A549 (cell line): ENCODE measurements around the gene COIL. TPM values are rescaled to one million over a fixed set of nuclear protein-coding genes. Genes with fewer than 3 reads are reported as not detected.

ENCODE experiments used
- ATAC-seq, 2 experiments: fragments of 200-7000 bp in 1 of 2; fragments of >200 bp in 1 of 2; cut with Nextera tagmentation in 1 of 2; cut with Tn5 transposase in 1 of 2; 3 replicates each; pipeline versions ENCODE4 v1.8.0 to v1.9.1; 2018 to 2020; ENCODE audit warnings: mild to moderate bottlenecking in 1 of 2, moderate library complexity in 1 of 2
- CTCF ChIA-PET: fragments of 300-600 bp; sonication (Branson Sonifier 250); formaldehyde crosslinking; extraction: SDS; loops from one replicate; lab custom pipeline; 2021; ENCODE audit warnings: antibody characterized with exemption, inconsistent platforms; lab: Yijun Ruan, JAX
- POLR2A ChIA-PET: fragments of 350-600 bp; formaldehyde crosslinking; extraction: SDS; loops from one replicate; lab custom pipeline; 2021; ENCODE audit warnings: antibody characterized with exemption, inconsistent platforms; lab: Yijun Ruan, JAX
- DNase-seq, 2 experiments: peaks; one replicate each; pipeline versions ENCODE4 v3.0.0 to v3.0.0-alpha.2; 2011 to 2016; ENCODE audit warnings: low read depth in 1 of 2, low spot score in 1 of 2
- FAIRE-seq: peaks from 2 replicates; lab custom pipeline; 2011; peaks lifted over from hg19 to GRCh38; lab: Jason Lieb, UNC
- H3K27ac ChIP-seq, 2 experiments: fragments of >200 bp; sonication (Bioruptor Twin); formaldehyde crosslinking; 3 replicates each; pipeline ENCODE4 v1.5.1; 2016 to 2017
- H3K4me1 ChIP-seq: fragments of >200 bp; sonication (Bioruptor Twin); formaldehyde crosslinking; 3 replicates; pipeline ENCODE4 v1.6.1; 2016
- H3K4me2 ChIP-seq: fragments of >200 bp; sonication (Bioruptor Twin); formaldehyde crosslinking; 3 replicates; pipeline ENCODE4 v1.6.1; 2016
- H3K4me3 ChIP-seq: fragments of >200 bp; sonication (Bioruptor Twin); formaldehyde crosslinking; 3 replicates; pipeline ENCODE4 v1.5.1; 2016
- H3K9me3 ChIP-seq: fragments of >200 bp; sonication (Bioruptor Twin); formaldehyde crosslinking; 3 replicates; pipeline ENCODE4 v1.6.1; 2016
- BHLHE40 ChIP-seq: IDR thresholded peaks from 2 replicates; pipeline ENCODE4 v1.6.1; 2012; ENCODE audit warnings: low read depth, low read length, inconsistent platforms
- CBX2 ChIP-seq: fragments of 200-600 bp; sonication (generic); IDR thresholded peaks from 2 replicates; pipeline ENCODE4 v1.6.1; 2016; ENCODE audit warnings: low read depth, mild to moderate bottlenecking, borderline replicate concordance
- CBX8 ChIP-seq: fragments of 200-600 bp; sonication (generic); IDR thresholded peaks from 2 replicates; pipeline ENCODE4 v1.6.1; 2016
- CHD2 ChIP-seq: fragments of 150-350 bp; IDR thresholded peaks from 2 replicates; pipeline ENCODE4 v1.6.1; 2014; ENCODE audit warnings: low read length; ENCODE audit not compliant: partially characterized antibody
- CHD4 ChIP-seq: fragments of 200-600 bp; sonication (generic); IDR thresholded peaks from 2 replicates; pipeline ENCODE4 v1.6.1; 2016; ENCODE audit warnings: antibody characterized with exemption, mild to moderate bottlenecking, borderline replicate concordance
- EHF ChIP-seq: fragments of 250-450 bp; sonication (Bioruptor Pico); IDR thresholded peaks from 2 replicates; pipeline ENCODE4 v1.5.0; 2020; ENCODE audit warnings: mild to moderate bottlenecking
- FOSB ChIP-seq: fragments of 250-450 bp; sonication (Bioruptor Pico); IDR thresholded peaks from 2 replicates; pipeline ENCODE4 v1.5.0; 2020; ENCODE audit warnings: mild to moderate bottlenecking, moderate library complexity
- FOXS1 ChIP-seq: fragments of 250-450 bp; sonication (Bioruptor Pico); IDR thresholded peaks from 2 replicates; pipeline ENCODE4 v1.5.0; 2020; ENCODE audit warnings: mild to moderate bottlenecking, moderate library complexity
- GATA3 ChIP-seq: IDR thresholded peaks from 2 replicates; pipeline ENCODE4 v1.6.1; 2012; ENCODE audit warnings: borderline replicate concordance
- HEYL ChIP-seq: fragments of 250-450 bp; sonication (Bioruptor Pico); IDR thresholded peaks from 2 replicates; pipeline ENCODE4 v1.8.0; 2021; ENCODE audit warnings: mild to moderate bottlenecking, moderate library complexity
- HMGXB4 ChIP-seq: fragments of 250-450 bp; sonication (Bioruptor Pico); IDR thresholded peaks from 2 replicates; pipeline ENCODE4 v1.5.0; 2021; ENCODE audit warnings: mild to moderate bottlenecking, moderate library complexity, borderline replicate concordance
- HOXB13 ChIP-seq: fragments of 250-450 bp; sonication (Bioruptor Pico); IDR thresholded peaks from 2 replicates; pipeline ENCODE4 v1.5.0; 2020; ENCODE audit warnings: low read depth, mild to moderate bottlenecking, moderate library complexity
- HOXB5 ChIP-seq: fragments of 250-450 bp; sonication (Bioruptor Pico); IDR thresholded peaks from 2 replicates; pipeline ENCODE4 v1.5.0; 2020; ENCODE audit warnings: mild to moderate bottlenecking, moderate library complexity
- JUNB ChIP-seq: fragments of >200 bp; sonication (Bioruptor Twin); formaldehyde crosslinking; IDR thresholded peaks from 2 replicates; pipeline ENCODE4 v1.6.1; 2016
- KDM5A ChIP-seq: fragments of 200-600 bp; sonication (generic); IDR thresholded peaks from 2 replicates; pipeline ENCODE4 v1.6.1; 2016; ENCODE audit warnings: antibody characterized with exemption, mild to moderate bottlenecking
- MAFK ChIP-seq: fragments of 450-650 bp; IDR thresholded peaks from 2 replicates; pipeline ENCODE4 v1.6.1; 2014; ENCODE audit not compliant: partially characterized antibody
- MYC ChIP-seq: IDR thresholded peaks from 2 replicates; pipeline ENCODE4 v1.6.1; 2012; ENCODE audit warnings: mild to moderate bottlenecking, inconsistent platforms, low read length, improper control_type of control experiment, borderline replicate concordance
- NPAS2 ChIP-seq: fragments of 250-450 bp; sonication (Bioruptor Pico); IDR thresholded peaks from 2 replicates; pipeline ENCODE4 v1.8.0; 2022; ENCODE audit warnings: mild to moderate bottlenecking, moderate library complexity, borderline replicate concordance
- NR3C1 ChIP-seq: fragments of >200 bp; sonication (Bioruptor Twin); formaldehyde crosslinking; IDR thresholded peaks from 3 replicates; pipeline ENCODE4 v1.6.1; 2017
- POLR2A ChIP-seq: IDR thresholded peaks from 2 replicates; pipeline ENCODE4 v1.6.1; 2012; ENCODE audit warnings: mild to moderate bottlenecking, low read length
- POLR2AphosphoS2 ChIP-seq: conservative IDR thresholded peaks from 2 replicates; pipeline ENCODE4 v1.6.1; 2012; ENCODE audit warnings: low read length, improper control_type of control experiment, inconsistent platforms
- RAD21 ChIP-seq, 2 experiments: fragments of >200 bp in 1 of 2; sonication (Bioruptor Twin) in 1 of 2; formaldehyde crosslinking in 1 of 2; IDR thresholded peaks in 1 of 2; conservative IDR thresholded peaks in 1 of 2; 2 replicates in 1 of 2; 3 replicates in 1 of 2; pipeline ENCODE4 v1.6.1; 2012 to 2018; ENCODE audit warnings: inconsistent platforms in 1 of 2
- SREBF2 ChIP-seq: fragments of 450-650 bp; IDR thresholded peaks from 2 replicates; pipeline ENCODE4 v1.6.1; 2014; ENCODE audit warnings: mild to moderate bottlenecking, moderate library complexity
- TFCP2L1 ChIP-seq: fragments of 250-450 bp; sonication (Bioruptor Pico); IDR thresholded peaks from 2 replicates; pipeline ENCODE4 v1.5.0; 2021; ENCODE audit warnings: mild to moderate bottlenecking
- TP53 ChIP-seq: fragments of 250-450 bp; sonication (Bioruptor Pico); IDR thresholded peaks from 2 replicates; pipeline ENCODE4 v1.5.0; 2021; ENCODE audit warnings: mild to moderate bottlenecking, moderate library complexity
- USF2 ChIP-seq: fragments of 450-650 bp; IDR thresholded peaks from 2 replicates; pipeline ENCODE4 v1.6.1; 2014; ENCODE audit warnings: antibody characterized with exemption
- ZSCAN20 ChIP-seq: fragments of 250-450 bp; sonication (Bioruptor Pico); IDR thresholded peaks from 2 replicates; pipeline ENCODE4 v1.8.0; 2022; ENCODE audit warnings: mild to moderate bottlenecking, moderate library complexity
- WGBS: methylation state at CpG from one replicate; pipeline ENCODE4 v1.1.6; 2017; ENCODE audit errors: missing lambda C conversion rate; 5-methylcytosine and 5-hydroxymethylcytosine counted together
- polyA plus RNA-seq, 4 experiments: library from polyadenylated mRNA; depleted of rRNA in 3 of 4; stranded (reverse); fragments of >200 nt; fragmentation: RNase III in 1 of 4; extraction: RNeasy Plus Mini Kit Qiagen cat#74134 plus additional on column Dnase treatment in 1 of 4; gene quantifications; 2 replicates in 3 of 4; 3 replicates in 1 of 4; pipeline ENCODE4 v1.2.3, GENCODE V29; 2011 to 2017
- TF ChIP-seq, protein P1 (sequence below): fragments of >200 bp; sonication (Bioruptor Twin); formaldehyde crosslinking; IDR thresholded peaks from 2 replicates; pipeline ENCODE4 v1.6.1; 2016
- TF ChIP-seq, protein P2 (sequence below): IDR thresholded peaks from 2 replicates; pipeline ENCODE4 v1.6.1; 2012
- TF ChIP-seq, protein P3 (sequence below): fragments of 150-350 bp; IDR thresholded peaks from 2 replicates; pipeline ENCODE4 v1.6.1; 2014; ENCODE audit warnings: low read depth, mild to moderate bottlenecking, low read length

Gene COIL
- polyA plus RNA-seq, 2 of the 4 experiments (the other 2 are of a cell fraction): 16.9 to 20.3 TPM

DNA sequence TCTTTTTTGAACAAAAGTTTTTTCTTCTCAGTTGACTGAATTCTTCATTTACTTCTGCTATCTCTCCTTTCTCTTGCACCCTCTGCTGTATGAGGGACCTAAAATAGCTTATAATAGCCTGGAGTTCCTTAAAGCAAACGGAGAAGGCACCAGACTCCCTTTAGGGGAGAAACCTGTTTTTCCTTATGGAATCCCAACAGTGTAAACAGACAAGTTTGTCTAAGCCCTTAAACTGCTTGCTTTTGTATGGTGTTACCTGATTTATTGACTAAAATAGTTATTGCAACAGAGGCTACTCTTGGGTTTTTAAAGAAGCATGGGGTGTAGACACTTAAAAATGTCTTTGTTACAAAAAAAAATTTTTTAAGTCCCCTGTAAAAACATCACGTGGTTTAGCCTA, 34.1 kb downstream of the COIL start (continued):
- TF ChIP-seq MAFK: no peak

GRCh38 chr17:56926270-56926669, 34.6 kb downstream of the COIL start:
- ATAC-seq (no peak), FAIRE-seq (no peak), DNase-seq (no peak)
- no peaks in the 10 kb centered on the region for H3K4me1 ChIP-seq
- H3K4me2 ChIP-seq: no peak overlapping the region
- peaks cover 23% of the 10 kb centered on the region for H3K9me3 ChIP-seq
- CTCF ChIA-PET: interaction anchor here (0.7 to 4.5 kb wide), 3 partner anchors 13 to 100 kb away, joined by 3 to 31 read pairs (median 3); no protein-coding TSS in a partner anchor
- H3K4me3 ChIP-seq: no peak overlapping the region
- POLR2A ChIA-PET: no interaction called here
- no peak for TF ChIP-seq FOSB (CRISPR knock-in tag)
- TF ChIP-seq CHD4: no peak
- TF ChIP-seq HMGXB4 (CRISPR knock-in tag): no peak
- no peak for TF ChIP-seq NPAS2
- TF ChIP-seq POLR2AphosphoS2: no peak
- TF ChIP-seq BHLHE40: no peak
- no peak for TF ChIP-seq HEYL (CRISPR knock-in tag)
- no peak overlapping the region for H3K27ac ChIP-seq

DNA sequence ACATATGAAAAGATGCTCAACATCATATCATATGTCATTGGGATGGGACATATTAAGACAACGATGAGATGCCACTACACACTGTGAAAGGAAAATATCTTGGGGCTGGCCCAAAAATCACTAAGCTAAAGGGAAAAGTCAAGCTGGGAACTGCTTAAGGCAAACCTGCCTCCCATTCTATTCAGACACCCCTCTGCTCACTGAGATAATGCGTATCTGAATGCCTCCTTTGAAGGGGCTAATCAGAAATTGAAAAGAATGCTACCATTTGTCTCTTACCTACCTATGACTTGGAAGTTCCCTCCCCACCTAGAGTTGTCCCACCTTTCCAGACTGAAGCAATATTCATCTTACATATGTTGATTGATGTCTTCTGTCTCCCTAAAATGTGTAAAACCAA, 35.8 kb downstream of the COIL start:
- TF ChIP-seq ZSCAN20 (CRISPR knock-in tag): no peak
- no peak for TF ChIP-seq GATA3
- TF ChIP-seq CBX8: no peak
- no peak for TF ChIP-seq MYC
- no peak for TF ChIP-seq TFCP2L1 (CRISPR knock-in tag)
- TF ChIP-seq HEYL (CRISPR knock-in tag): no peak
- TF ChIP-seq CBX2: no peak
- TF ChIP-seq TP53 (CRISPR knock-in tag): no peak
- no peak for TF ChIP-seq EHF (CRISPR knock-in tag)
- no peak for TF ChIP-seq MAFK
- DNase-seq (no peak), FAIRE-seq (no peak), ATAC-seq (no peak)
- Histone ChIP-seq H3K4me3 (no peak overlapping the region), H3K4me2 (no peak overlapping the region), H3K9me3 (peaks cover 19% of the 10 kb centered on the region), H3K4me1 (no peaks in the 10 kb centered on the region), H3K27ac (no peak overlapping the region)
- CTCF ChIA-PET: interaction anchor here (1.1 to 4.5 kb wide), 2 partner anchors 14 to 16 kb away, joined by 4 to 31 read pairs; no protein-coding TSS in a partner anchor
- 49% methylated on average over 2 of the region's 2 CpGs for WGBS
- POLR2A ChIA-PET: interaction anchor here (2.4 kb wide), 1 partner anchor 11 kb away, joined by 9 read pairs; the partner anchor contains the start of gene TRIM25

DNA sequence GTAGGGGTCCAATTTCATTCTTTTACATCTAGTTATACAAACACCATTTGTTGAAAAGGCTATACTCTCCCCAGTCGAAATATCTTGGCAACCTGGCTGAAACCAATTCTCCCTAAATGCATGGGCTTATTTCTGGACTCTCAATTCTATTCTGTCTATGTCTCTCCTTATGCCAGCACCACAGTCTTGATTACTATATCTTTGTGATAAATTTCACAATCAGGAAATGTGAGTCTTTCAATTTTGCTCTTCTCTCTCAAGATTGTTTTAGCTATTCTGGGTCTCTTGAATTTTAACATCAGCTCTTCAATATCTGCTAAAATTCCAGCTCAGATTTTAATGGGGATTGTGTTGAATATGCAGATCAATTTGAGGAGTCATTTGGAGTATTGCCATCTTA, 41.1 kb downstream of the COIL start:
- TF ChIP-seq USF2: no peak
- TF ChIP-seq, protein P1, sequence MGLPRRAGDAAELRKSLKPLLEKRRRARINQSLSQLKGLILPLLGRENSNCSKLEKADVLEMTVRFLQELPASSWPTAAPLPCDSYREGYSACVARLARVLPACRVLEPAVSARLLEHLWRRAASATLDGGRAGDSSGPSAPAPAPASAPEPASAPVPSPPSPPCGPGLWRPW: no peak
- no peak for TF ChIP-seq HEYL (CRISPR knock-in tag)
- TF ChIP-seq HOXB13 (CRISPR knock-in tag): no peak
- no peak for TF ChIP-seq SREBF2
- no peak for TF ChIP-seq RAD21 (conservative IDR thresholded peaks at IDR 0.05 in 1 of 2, IDR thresholded peaks at IDR 0.05 in 1 of 2)
- TF ChIP-seq, protein P2, sequence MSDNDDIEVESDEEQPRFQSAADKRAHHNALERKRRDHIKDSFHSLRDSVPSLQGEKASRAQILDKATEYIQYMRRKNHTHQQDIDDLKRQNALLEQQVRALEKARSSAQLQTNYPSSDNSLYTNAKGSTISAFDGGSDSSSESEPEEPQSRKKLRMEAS: no peak
- no peak for TF ChIP-seq TFCP2L1 (CRISPR knock-in tag)
- no peak for TF ChIP-seq KDM5A
- TF ChIP-seq GATA3: no peak
- TF ChIP-seq CHD2: no peak
- no peak for TF ChIP-seq FOSB (CRISPR knock-in tag)
- no peak for TF ChIP-seq HOXB5 (CRISPR knock-in tag)
- TF ChIP-seq JUNB: no peak
- no peak for TF ChIP-seq FOXS1 (CRISPR knock-in tag)
- TF ChIP-seq, protein P3, sequence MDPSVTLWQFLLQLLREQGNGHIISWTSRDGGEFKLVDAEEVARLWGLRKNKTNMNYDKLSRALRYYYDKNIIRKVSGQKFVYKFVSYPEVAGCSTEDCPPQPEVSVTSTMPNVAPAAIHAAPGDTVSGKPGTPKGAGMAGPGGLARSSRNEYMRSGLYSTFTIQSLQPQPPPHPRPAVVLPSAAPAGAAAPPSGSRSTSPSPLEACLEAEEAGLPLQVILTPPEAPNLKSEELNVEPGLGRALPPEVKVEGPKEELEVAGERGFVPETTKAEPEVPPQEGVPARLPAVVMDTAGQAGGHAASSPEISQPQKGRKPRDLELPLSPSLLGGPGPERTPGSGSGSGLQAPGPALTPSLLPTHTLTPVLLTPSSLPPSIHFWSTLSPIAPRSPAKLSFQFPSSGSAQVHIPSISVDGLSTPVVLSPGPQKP: no peak
- no peak for TF ChIP-seq POLR2A
- no peak for TF ChIP-seq NR3C1
- DNase-seq (no peak), ATAC-seq (no peak), FAIRE-seq (no peak)
- Histone ChIP-seq H3K4me3 (no peak overlapping the region), H3K4me1 (peaks cover 18% of the 10 kb centered on the region), H3K9me3 (peaks cover 14% of the 10 kb centered on the region; the same call in 2 of the 3 replicates), H3K4me2 (no peak overlapping the region), H3K27ac (no peak overlapping the region; a peak in 1 of 6 replicates)
- CTCF ChIA-PET: interaction anchor here (1.3 to 1.4 kb wide), 2 partner anchors 12 to 20 kb away, joined by 3 to 7 read pairs; no protein-coding TSS in a partner anchor
- POLR2A ChIA-PET: no interaction called here
- WGBS: 21% methylated on average over 1 of the region's 1 CpG
